Gastrocnemius medialis (tissue), 4 donors: ENCODE data around the gene PSTK. TPM values are rescaled to one million over a fixed set of nuclear protein-coding genes. Genes with fewer than 3 reads are reported as not detected.

Experiments used
- ATAC-seq, 2 donors: fragments of 150-250 bp; one replicate each; pipeline ENCODE4 v1.9.1; 2016
- DNase-seq, 2 donors: peaks; one replicate each; pipeline ENCODE4 v3.0.0-alpha.2; 2019
- H3K27ac ChIP-seq, 4 donors: fragments of 200-600 bp; sonication (generic); 1 replicate in 1 of 4; 2 replicates in 3 of 4; pipeline ENCODE4 v1.5.1; 2016 to 2018; ENCODE audit warnings: mild to moderate bottlenecking in 2 of 4, moderate library complexity in 1 of 4
- H3K27me3 ChIP-seq, 3 donors: fragments of 200-600 bp; sonication (generic) in 2 of 3; 1 replicate in 1 of 3; 2 replicates in 2 of 3; pipeline versions ENCODE4 v1.5.1 to v1.6.0; 2016 to 2019; ENCODE audit warnings: mild to moderate bottlenecking in 1 of 3, moderate library complexity in 1 of 3
- H3K36me3 ChIP-seq, 2 donors: fragments of 200-600 bp; sonication (generic) in 1 of 2; one replicate each; pipeline ENCODE4 v1.5.1; 2017 to 2018
- H3K4me1 ChIP-seq, 2 donors: fragments of 200-600 bp; sonication (generic) in 1 of 2; one replicate each; pipeline ENCODE4 v1.5.1; 2016 to 2017; ENCODE audit warnings: mild to moderate bottlenecking in 2 of 2
- H3K4me3 ChIP-seq, 4 donors: fragments of 200-600 bp; sonication (generic) in 3 of 4; 1 replicate in 1 of 4; 2 replicates in 3 of 4; pipeline ENCODE4 v1.5.1; 2016 to 2019; ENCODE audit warnings: mild to moderate bottlenecking in 2 of 4
- H3K9me3 ChIP-seq, 3 donors: fragments of 200-600 bp; sonication (generic) in 2 of 3; 1 replicate in 1 of 3; 2 replicates in 2 of 3; pipeline ENCODE4 v1.5.1; 2016 to 2019
- POLR2A ChIP-seq, 2 donors: fragments of 450-650 bp; IDR thresholded peaks; one replicate each; pipeline ENCODE4 v1.6.1; 2017; ENCODE audit warnings: antibody characterized with exemption in 2 of 2, mild to moderate bottlenecking in 2 of 2, moderate library complexity in 2 of 2
- in situ Hi-C, 4 donors: fragments of 200-750 bp; cut with MboI; loops; one replicate each; pipeline versions ENCODE4 v1.15.0 to v1.8.0; 2017; ENCODE audit warnings: low sequenced_read_pairs in 4 of 4
- intact Hi-C: fragments of 100-400 bp; cut with DNase I; formaldehyde crosslinking; loops from one replicate; pipeline ENCODE4 v1.15.1; 2023; ENCODE audit warnings: low total_unique reads
- total RNA-seq, 4 donors: library from RNA; depleted of rRNA; stranded (reverse); fragments of >200 nt; gene quantifications; one replicate each; pipeline versions ENCODE4 v1.1.0 to v1.2.3, GENCODE V29; 2016
- TF ChIP-seq, protein P1 (sequence below), 5 experiments: fragments of 450-650 bp in 3 of 5; fragments of 200-600 bp in 2 of 5; sonication (generic) in 2 of 5; IDR thresholded peaks in 4 of 5; conservative IDR thresholded peaks in 1 of 5; 1 replicate in 4 of 5; 2 replicates in 1 of 5; pipeline ENCODE4 v1.5.1; 2016 to 2019; ENCODE audit warnings: antibody characterized with exemption in 5 of 5, mild to moderate bottlenecking in 3 of 5, moderate library complexity in 3 of 5

Gene PSTK
- total RNA-seq, 4 donors from 2014 or later, result 2.2 to 7.0 (median 4.4) TPM

DNA sequence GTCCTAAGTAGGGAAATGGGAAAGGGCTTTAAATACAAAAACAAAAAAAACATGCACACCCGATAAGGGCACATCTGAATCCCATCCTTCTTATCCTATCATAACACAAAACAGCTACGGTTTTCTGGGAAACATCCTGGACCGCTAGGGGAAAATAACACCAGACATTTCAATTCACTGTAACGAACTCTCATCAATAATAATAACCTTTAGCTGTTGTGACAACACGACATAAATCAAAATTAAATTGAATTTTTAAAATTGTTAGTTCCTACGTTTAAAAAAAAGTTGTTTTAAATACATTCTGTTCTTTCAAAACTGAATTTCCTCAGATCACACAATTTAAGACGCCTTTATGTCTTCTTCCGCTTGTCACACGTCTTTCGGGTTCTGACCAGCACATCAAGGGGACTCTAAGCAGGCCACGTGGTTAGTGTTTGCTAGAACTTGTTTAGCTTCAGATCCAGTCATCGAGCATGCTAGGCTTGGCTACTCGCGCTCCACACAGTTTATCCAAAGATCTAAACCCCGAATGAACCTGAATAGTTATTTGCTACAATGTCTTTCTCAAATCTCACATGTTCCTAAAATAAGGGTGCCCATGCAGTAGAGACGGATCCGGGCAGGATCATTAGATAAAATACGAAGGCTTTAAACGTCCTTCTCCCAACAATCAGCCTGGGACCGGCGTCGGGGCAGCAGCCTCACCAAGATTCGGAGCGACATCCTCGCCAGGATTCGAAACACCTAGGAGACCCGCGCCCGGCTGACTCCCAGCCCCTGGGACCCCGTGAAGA lies 27.6 kb downstream of the PSTK start:
- Histone ChIP-seq H3K4me3 (peak overlapping the region; percentile 95 to 99 (median 97)), H3K27me3 (no peaks in the 10 kb centered on the region), H3K27ac (peak overlapping the region; percentile 93 to 99 (median 96)), H3K36me3 (no peaks in the 10 kb centered on the region), H3K9me3 (no peaks in the 10 kb centered on the region), H3K4me1 (peaks cover 38 to 46% of the 10 kb centered on the region in 2 donors)
- in situ Hi-C loops (no loop called here), intact Hi-C loops (loop anchor here (1.0 to 10.0 kb wide), 4 partner anchors 27 to 1407 kb away; partner anchors contain the start of genes BUB3, C10orf88, OAT and PSTK)
- DNase-seq, result peak; percentile 28
- ATAC-seq, result peak; percentile 60 to 69
- TF ChIP-seq, protein P1, sequence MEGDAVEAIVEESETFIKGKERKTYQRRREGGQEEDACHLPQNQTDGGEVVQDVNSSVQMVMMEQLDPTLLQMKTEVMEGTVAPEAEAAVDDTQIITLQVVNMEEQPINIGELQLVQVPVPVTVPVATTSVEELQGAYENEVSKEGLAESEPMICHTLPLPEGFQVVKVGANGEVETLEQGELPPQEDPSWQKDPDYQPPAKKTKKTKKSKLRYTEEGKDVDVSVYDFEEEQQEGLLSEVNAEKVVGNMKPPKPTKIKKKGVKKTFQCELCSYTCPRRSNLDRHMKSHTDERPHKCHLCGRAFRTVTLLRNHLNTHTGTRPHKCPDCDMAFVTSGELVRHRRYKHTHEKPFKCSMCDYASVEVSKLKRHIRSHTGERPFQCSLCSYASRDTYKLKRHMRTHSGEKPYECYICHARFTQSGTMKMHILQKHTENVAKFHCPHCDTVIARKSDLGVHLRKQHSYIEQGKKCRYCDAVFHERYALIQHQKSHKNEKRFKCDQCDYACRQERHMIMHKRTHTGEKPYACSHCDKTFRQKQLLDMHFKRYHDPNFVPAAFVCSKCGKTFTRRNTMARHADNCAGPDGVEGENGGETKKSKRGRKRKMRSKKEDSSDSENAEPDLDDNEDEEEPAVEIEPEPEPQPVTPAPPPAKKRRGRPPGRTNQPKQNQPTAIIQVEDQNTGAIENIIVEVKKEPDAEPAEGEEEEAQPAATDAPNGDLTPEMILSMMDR (IDR thresholded peaks at IDR 0.05 in 4 of 5, conservative IDR thresholded peaks at IDR 0.05 in 1 of 5), result no peak
- peak in 1 of 2 donors; percentile 13 for TF ChIP-seq POLR2A (IDR thresholded peaks at IDR 0.05)

- Histone ChIP-seq H3K27ac (peak within 1 kb of the TSS; percentile 93 to 99 (median 96)), H3K4me1 (peaks cover 38 to 46% of the 10 kb centered on the region in 2 donors), H3K36me3 (no peaks in the 10 kb centered on the region), H3K9me3 (no peaks in the 10 kb centered on the region), H3K4me3 (peak within 1 kb of the TSS; percentile 95 to 99 (median 97)), H3K27me3 (no peaks in the 10 kb centered on the region)
- TF ChIP-seq POLR2A (IDR thresholded peaks at IDR 0.05), result peak; percentile 78 to 85
- TF ChIP-seq, protein P1 (IDR thresholded peaks at IDR 0.05 in 4 of 5, conservative IDR thresholded peaks at IDR 0.05 in 1 of 5), result no peak
- peak; percentile 95 to 96 for ATAC-seq
- peak; percentile 97 for DNase-seq
- in situ Hi-C loops, result no loop called here
- intact Hi-C loops, result loop anchor here (1.0 to 10.0 kb wide), 4 partner anchors 28 to 1406 kb away; partner anchors contain the start of genes BUB3, C10orf88, OAT and PSTK
Measured at GRCh38 chr10:123008355-123009104, 28.3 kb downstream of the PSTK start, which contains the start of the genes ACADSB and IKZF5. ACADSB (plus strand) TSS chr10:123009006; CDS start chr10:123009030, 24 bp downstream. IKZF5 (minus strand) TSS chr10:123008795; CDS start chr10:122998625, 10,170 bp downstream.

- TF ChIP-seq POLR2A (IDR thresholded peaks at IDR 0.05), result no peak
- in situ Hi-C loops, result no loop called here
Measured at GRCh38 chr10:123009105-123009820, 29.1 kb downstream of the PSTK start.

GRCh38 chr10:123011987-123012386 lies 31.8 kb downstream of the PSTK start:
- intact Hi-C loops (no loop called here), in situ Hi-C loops (loop anchor here in 1 of 4 donors (10.0 kb wide), 1 partner anchor 143 kb away; the partner anchor contains the start of gene BUB3)
- ATAC-seq, result no peak
- Histone ChIP-seq H3K9me3 (no peaks in the 10 kb centered on the region), H3K27me3 (no peaks in the 10 kb centered on the region), H3K4me3 (no peak overlapping the region), H3K36me3 (no peaks in the 10 kb centered on the region), H3K4me1 (peaks cover 17 to 25% of the 10 kb centered on the region in 2 donors), H3K27ac (no peak overlapping the region)
- no peak for TF ChIP-seq POLR2A (IDR thresholded peaks at IDR 0.05)
- TF ChIP-seq, protein P1 (IDR thresholded peaks at IDR 0.05 in 4 of 5, conservative IDR thresholded peaks at IDR 0.05 in 1 of 5), result no peak
- DNase-seq, result no peak

More at GRCh38 chr10:123009105-123009820, 29.1 kb downstream of the PSTK start:
- H3K4me1 ChIP-seq, result peaks cover 38 to 46% of the 10 kb centered on the region in 2 donors
- no peaks in the 10 kb centered on the region for H3K9me3 ChIP-seq
- ATAC-seq (peak in 1 of 2 donors; percentile 7), DNase-seq (no peak)
- peak overlapping the region; percentile 83 to 99 (median 97) for H3K4me3 ChIP-seq
- peak overlapping the region; percentile 93 to 99 (median 96) for H3K27ac ChIP-seq
- intact Hi-C loops, result loop anchor here (2.0 to 10.0 kb wide), 2 partner anchors 54 to 1406 kb away; partner anchors contain the start of genes C10orf88 and OAT
- no peaks in the 10 kb centered on the region for H3K27me3 ChIP-seq
- no peaks in the 10 kb centered on the region for H3K36me3 ChIP-seq
